GM19035 (cell line): ENCODE measurements around the gene PRKRA.
"Not testable (repeated sequence)": the region's sequence is repeated elsewhere in the genome, so short reads cannot be mapped to it uniquely, and the experiment has no call there.

Experiments
- ATAC-seq: cut with Tn5 transposase; IDR thresholded peaks from one replicate; pipeline ENCODE4 v1.9.1; 2021; ENCODE audit not compliant: unreplicated experiment

Gene PRKRA

DNA sequence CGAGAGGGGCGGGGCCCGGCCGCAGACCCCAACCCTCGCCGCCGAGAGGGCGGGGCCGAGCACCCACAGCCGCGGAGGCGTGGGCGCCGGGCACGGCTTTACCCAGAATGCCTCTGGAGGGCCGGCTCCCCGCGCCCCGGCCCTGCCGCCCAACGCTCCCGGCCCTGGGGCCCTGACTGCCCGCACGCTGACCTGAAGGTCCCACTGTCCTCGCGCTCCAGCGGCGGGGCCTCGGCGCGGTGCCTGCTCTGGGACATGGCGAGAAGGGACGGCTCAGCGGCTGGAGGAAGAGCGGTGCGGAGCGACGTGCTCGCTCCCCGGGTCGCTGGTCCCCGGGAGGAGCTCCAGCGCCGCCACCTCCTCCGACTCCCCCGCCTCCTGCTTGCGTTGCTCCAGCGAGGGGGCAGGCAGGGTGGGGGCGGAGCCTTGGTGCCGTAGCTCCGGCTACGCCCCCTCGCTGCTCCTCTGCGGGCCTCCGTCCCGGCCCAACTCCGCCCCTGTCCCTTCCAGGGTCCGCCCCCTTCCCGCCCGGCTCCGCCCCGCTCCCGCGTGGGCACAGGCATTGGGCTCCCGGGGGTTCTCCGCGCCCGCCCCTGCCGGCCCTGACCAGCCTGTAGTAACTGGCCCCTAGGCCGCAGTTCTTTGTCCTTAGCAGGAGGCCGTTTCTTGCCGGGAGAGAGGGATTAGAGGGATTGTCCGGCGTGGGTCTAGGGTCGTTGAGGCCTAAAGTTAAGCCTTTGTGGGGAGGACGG, at the start of gene PRKRA, which contains the start of gene PJVK:
TSS of gene PRKRA (minus strand) at position 402 of the 752 bp plus-strand sequence. CDS start at position 257, 145 bp downstream.
TSS of gene PJVK (plus strand) at position 605 of the 752 bp plus-strand sequence. CDS start 2,032 bp downstream, outside the sequence.
- peak; percentile 80 for ATAC-seq

DNA sequence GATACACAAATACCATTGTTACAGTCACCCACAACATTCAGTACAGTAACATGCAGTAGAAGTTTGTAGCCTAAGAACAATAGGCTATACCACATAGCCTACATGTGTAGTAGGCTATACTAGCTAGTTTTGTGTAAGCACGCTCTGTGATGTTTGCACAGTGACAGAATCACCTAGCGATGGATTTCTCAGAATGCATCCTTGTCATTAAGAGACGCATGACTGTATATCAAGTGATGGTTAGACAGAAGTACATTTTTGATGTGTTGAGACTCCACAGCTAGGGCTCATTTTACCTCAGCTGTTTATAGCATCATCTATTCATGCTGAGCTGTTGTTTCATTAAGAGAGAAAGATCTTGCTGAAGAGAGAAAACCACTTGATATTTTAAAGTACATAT, 48.7 kb upstream of the PRKRA start:
- ATAC-seq: no peak

DNA sequence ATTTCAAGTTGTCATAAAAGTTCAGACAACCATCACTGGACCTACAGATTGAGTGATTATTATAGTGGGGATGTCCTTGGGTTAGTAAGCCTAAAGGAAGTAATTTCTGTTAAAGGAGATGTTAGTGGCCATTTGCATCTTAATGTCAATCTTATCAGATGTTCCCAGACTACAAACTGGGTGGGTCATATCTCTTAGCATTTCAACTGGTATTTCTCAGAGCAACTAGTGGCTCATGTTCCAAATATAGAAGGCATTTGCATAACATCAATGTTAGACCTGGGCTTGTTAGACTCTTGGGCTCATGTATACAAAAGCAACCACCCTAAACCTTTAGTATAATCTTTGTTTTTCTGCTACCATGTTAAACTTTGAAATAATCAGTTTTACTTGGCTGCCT, 47.2 kb upstream of the PRKRA start:
- peak; percentile 58 for ATAC-seq

DNA sequence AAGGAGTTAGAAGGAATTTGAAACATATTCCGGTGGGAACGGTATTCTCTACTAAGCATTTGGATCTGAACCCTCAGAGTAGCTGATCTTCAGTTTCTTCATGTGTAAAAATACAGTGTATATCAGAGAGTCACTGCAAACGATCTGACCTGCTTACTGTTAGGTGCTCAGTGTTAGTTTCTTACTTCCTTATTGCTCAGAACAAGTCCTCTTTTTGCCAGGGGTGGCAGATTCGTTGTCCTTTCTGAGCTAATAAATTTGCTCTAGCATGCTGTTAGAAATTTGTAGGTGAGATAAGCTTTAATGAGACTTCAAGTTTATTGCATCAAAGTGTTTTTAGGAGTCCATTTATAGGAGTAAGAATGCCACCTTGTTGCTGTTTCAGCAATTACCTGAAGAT, 45.1 kb upstream of the PRKRA start:
- ATAC-seq: no peak

DNA sequence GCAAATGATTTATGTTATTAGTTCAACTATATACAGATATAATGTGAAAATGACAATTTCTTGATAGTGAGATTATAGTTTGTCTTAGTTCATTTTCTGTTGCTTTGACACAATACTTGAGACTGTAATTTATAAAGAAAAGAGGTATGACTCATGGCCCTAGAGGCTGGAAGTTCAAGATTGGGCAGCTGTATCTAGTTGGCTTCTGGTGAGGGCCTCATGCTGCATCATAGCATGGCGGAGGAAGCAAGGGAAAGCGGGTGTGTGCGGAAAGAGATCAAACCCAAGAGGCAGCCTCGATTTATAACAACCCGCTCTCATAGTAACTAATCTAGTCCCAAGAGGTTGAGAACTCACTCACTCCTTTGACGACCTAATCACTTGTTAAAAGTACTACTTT, 40.6 kb upstream of the PRKRA start:
- no peak for ATAC-seq

DNA sequence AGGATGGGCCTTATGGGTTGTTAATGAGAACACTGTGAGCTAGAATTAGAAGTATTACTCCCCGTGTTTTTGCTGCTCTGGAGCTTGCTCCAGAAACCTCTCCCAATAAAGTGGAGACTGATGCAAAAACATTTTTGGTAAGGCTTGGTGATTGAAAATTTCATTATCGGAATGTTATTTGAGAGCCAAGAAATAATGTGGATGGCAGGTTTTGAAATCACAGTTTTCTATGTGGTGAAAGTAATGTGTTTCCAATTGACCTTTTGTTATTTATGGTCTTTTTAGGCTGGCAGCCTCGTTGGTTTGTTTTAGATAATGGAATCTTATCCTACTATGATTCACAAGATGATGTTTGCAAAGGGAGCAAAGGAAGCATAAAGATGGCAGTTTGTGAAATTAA, 34.4 kb upstream of the PRKRA start:
- ATAC-seq: no peak

DNA sequence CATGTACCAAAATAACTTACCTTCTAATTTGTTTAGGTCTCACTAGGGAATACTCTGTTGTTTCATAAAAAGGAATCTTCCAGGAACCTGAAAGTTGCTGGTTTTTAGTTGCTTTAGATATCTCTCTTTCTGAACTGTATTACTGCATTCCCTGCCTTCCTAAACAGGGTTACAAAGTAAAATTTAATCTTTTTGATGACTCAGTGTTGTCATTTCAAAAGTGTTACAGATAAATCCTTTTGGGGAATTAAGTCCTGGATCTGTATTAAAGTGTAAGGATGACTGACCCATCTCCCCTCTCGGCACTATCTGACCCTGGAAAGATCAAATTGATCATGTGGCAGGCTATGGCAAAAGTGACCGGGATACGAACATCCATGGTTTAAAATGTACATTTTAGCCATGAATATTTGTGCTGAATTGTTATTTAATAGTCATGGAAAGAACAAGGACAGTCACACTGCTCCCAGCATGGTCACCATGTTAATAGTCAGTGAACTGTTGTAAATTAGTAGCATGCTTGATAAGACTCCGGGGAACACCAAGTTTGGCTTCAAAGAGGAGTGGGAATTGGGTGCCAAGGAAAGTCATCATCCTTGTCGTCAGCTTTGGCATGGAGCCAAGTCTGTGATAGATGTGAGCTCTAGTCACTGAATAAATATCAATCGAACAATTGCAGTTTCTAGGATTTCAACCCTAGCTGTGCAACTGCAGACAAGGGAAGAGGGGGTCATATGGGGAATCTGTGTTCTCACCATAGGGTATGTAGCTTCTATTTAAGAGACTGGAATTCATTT, 33.5 kb upstream of the PRKRA start:
- no peak for ATAC-seq

DNA sequence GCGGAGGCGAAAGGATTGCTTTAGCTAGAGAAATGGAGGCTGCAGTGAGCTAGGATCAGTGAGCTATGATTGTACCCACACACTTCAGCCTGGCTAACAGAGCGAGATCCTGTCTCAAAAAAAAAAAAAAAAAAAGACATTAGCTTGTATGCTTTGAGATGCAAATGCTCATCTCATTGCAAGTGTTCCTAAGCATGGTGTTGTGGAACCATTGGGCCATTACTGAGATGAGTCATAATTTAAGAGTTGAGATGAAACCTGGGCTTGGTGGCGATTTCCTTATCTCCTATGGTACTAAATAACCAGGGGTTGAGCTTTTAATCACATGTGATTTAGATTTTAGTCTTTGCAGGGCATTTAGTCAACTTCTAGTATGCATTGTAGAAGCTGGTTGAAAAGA, 31.5 kb upstream of the PRKRA start:
- ATAC-seq: peak; percentile 21

DNA sequence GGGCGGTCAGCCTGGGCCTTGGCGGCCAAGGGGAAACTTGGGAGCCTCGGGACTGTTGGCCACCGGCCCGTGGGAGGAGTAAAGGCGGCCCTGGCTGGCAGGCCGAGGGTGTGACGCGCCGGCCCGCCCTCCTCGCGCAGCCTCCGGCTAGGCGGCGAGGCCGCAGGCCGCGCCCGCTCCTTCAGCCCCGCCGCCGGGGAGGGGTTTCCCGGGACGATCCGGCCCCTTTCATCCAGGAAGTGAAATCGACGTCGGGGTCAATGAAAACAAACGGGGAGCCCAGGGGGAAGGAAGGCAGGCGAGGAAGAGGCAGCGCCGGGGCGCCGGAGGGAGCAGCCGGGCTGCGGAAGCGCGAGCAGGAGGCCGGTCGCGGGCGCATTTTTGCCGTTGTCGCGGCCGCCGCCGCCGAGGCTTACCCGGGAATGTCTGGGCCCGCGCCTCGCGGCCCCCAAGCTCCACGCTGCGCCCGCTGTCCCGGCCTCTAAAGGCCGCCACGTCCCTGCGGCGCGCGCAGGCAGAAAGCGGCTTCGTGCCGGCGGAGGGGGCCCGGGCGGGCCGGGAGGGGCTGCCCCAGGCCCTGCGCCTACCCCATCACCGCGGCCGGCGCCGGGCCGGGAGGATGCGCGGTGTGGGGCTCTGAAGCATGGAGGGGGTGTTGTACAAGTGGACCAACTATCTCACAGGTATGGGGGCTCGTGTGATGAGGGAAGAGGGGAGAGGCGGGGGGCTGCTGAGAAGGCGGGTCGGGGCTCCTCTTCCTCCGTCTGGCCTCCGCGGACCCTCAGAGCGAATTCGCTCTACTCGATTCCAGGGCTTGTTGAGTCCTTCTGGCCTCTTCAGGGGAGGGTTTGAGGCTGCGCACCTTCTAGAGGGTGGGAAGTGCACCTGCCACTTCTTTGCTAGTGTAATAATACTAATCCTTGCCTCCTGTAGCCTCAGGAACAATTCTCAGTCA, 29.5 kb upstream of the PRKRA start, which contains the start of gene PLEKHA3:
TSS of gene PLEKHA3 (plus strand) at position 231 of the 955 bp plus-strand sequence. CDS start at position 644, 413 bp downstream.
- peak; percentile 71 for ATAC-seq

DNA sequence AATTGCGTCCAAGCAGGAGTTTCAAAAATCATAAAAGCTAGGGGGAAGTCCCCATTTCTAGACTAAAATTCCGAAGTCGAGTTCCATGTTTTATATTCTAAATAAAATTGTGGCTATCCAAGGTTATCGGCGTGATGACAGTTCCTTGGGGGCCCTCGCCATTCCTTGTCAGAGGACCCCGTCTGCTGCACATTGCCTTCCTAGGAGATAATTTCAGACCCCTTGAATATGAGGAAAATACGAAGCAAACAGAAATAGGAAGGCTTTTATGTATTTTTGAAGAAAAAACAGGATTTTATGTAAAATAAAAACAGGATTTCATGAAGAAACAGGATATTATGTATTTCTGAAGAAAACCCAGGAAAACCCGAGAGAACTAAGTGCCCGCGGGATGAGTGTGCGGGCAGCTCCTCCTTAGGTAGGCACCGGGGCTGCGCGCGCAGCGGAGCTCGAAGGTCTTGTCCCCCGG, 28.8 kb upstream of the PRKRA start:
- ATAC-seq: no peak

DNA sequence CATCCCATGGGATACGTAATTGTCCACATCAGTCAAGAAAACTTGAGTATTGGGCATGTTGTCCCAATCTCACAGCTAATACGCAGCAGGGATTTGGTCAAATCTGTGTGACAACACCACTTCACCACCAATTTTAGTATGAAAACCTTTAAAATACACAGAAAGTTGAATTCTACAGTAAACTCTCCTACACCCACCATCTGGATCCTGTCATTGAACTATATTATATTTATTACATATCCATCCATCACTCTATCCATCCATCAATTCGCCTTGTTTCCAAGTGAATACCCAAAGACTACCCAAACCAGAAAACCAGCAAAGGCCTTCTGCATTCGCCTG, 28.3 kb upstream of the PRKRA start:
- no peak for ATAC-seq

DNA sequence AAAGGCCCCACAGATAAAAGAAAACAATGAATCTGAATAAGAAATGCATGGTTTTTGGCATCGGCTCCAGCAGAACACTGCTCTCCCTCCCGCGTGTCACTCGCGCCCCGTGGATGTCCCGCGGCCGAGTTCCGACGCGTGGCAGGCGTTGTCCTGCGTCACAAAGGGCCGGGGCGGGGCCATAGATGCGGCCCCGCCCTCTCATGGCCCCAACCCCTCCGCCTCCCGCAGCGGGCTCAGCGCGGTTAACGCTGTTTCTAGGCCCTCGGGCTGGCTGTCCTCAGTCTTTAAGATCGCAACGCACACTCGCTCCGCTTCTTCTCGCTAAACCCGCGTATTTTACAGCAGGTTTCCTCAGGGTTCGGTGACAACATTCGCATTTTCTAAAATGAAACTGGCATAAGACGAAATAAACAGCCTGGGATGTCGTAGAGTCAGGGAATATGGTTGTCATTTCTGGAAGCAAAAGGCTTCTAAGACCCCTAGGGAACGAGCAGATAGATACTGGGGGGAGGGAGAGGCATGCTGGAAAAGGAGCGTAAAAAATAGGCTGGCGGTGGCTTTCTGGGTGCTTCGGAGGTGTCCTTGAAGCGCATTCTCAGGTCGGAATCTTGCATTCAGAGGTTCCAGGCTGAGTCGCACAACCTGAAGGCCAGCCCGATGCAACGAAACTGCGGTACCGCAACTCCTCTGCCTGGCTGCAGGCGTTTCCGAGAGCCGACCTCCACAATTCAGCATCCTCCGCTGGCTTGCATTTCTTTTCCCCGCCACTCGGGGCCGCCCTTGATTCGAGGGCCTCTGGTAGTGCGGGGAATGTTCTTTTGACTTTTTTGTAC, 27.7 kb upstream of the PRKRA start, which contains the start of gene FKBP7:
TSS of gene FKBP7 (minus strand) at position 162 of the 836 bp plus-strand sequence. CDS start at position 61, 101 bp downstream.
- ATAC-seq: peak; percentile 48

DNA sequence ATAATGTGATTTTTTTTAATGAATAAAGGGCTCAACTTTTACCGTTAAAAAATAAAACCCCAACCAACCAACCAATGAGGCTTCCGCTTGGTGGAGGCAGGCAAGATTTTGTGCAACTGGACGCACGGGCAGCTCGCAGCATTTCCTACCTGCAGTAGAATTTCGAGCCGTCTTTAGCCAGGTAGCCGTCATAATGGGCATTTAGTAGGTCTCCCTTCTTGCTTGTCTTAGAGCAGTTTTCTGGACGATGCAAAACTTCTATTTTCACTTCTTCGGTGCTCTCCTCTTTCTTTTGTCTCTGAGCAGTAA, 27.1 kb upstream of the PRKRA start:
- ATAC-seq: peak; percentile 7

DNA sequence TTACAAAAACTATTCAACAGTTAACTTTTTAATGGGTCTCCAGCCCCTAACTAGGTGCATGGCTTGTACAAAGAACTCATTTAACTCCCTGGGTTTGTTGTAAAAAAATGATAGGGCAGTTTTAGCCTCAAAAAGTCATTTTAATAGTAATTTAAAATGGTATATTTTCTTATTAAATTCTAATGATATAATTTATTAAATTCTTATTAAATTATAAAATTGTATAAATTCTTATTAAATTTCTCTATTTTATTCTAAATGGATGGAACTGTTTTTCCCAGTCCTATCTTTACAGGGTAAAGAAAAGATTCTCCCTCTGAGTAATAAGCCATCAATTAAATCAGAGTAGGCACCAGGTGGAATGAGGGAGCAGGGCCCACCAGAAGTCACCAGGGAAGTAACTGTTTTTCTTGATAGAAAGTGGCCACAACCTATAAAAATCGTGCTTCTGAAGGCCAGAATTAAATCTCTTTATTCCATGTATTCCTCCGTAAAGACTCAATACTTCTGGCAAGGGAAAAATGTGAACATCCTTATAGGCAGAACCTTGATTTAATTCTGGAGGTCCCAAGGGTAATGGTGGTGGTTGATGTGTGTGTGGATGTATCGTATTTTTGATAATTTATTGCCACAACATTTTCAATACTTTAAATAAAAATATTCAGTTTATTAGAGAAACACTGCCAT, 26.6 kb upstream of the PRKRA start:
- no peak for ATAC-seq

DNA sequence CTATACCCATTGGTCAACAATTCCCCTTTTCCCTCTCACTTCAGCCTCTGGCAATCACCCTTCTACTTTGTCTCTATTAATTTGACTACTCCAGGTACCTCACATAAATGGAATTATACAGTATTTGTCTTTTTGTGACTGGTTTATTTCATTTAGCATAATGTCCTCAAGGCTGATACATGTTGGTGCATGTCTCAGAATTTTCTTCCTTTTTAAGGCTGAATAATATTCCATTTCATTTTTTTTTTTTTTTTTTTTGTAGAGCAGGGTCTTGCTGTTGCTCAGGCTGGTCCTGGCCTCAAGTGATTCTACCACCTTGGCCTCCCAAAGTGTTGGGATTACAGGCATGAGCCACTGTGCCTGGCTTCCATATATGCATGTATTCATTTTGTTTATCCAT, 25.5 kb upstream of the PRKRA start:
- no peak for ATAC-seq

DNA sequence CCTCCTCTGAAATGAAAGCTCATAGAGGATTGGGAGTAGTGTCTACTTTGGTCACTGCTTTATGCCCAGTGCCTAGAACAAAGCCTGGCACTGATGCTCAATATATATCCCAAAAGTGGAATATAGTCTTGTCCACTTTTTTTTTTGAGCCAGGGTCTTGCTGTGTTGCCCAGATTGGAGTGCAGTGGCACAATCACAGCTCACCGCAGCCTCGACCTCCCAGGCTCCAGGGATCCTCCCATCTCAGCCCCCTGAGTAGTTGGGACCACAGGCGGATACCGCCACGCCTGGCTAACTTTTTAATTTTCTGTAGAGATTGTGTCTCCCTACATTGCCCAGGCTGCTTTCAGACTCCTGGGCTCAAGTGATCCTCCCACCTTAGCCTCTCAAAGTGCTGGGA, 23.6 kb upstream of the PRKRA start:
- no peak for ATAC-seq

DNA sequence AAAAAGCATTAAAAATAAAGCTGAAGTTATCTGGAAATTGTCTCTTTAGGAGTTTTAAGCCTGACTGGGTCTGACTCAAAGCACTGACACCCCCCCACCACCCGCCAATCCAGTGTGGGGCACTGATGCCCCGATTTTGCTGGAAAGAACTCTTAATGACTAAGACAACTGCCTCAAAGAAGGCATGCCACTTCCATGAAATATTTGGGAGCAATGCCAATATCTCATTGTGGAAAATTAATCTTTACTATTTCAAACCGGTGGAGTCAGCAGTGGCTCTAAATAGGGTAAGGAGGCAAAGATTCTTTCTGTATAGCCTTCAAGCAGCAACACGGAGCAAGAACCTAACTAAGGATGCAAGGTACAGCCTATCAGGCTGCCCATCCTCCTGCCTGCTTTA, 23.0 kb upstream of the PRKRA start:
- ATAC-seq: no peak

DNA sequence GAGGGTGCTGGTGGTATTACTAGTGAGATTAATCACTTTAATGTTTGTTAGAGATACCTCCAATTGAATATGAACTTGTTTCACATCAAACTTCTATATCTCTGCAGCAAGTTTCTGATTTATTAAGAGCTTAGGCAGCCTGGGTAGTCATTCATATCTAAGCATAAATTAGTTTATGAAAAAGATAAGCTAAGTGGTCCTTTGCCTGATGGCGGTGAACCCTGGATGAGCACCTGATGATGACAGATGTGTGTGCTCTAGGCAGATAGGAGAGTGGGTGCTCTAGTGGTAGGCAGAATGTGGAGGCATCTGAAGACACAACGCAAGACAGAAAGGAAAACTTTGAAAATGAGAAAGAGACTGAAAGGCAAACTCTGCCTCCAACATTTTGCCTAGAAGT, 22.4 kb upstream of the PRKRA start:
- no peak for ATAC-seq

DNA sequence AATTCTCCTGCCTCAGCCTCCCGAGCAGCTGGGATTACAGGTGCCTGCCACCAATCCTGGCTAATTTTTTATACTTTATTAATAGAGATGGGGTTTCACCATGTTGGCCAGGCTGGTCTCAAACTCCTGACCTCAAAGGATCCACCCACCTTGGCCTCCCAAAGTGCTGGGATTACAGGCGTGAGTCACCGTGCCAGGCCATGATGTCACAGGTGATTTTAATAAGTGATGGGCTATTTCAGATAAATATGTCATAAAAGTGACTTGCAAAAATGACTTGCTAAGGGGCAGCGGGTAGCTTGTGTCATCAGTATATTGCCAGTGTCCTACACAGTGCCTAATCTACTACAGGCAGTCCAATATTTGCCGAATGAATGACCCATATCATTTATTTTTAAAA, 20.3 kb upstream of the PRKRA start:
- not testable (repeated sequence) for ATAC-seq
